Activated T-helper 17 cell treated with anti-CD3 and anti-CD28 coated beads, Interleukin-2, amount 50 U/mL, for 72 hours (primary cell): ENCODE results near the gene TTC13. TPM values are rescaled to one million over a fixed set of nuclear protein-coding genes. Genes with fewer than 3 reads are reported as not detected.

Experiments used
- ATAC-seq: fragments of 150-1000 bp; cut with Tn5 transposase; replicated peaks from 2 replicates; pipeline ENCODE4 v1.10.0; 2021; ENCODE audit warnings: mild to moderate bottlenecking, moderate library complexity
- H3K27ac Mint-ChIP-seq: one replicate; pipeline ENCODE4 v1.8.0; 2022; ENCODE audit warnings: mixed read lengths
- H3K27me3 Mint-ChIP-seq: one replicate; pipeline ENCODE4 v1.8.0; 2022; ENCODE audit warnings: mixed read lengths
- H3K36me3 Mint-ChIP-seq: one replicate; pipeline ENCODE4 v1.8.0; 2022; ENCODE audit warnings: low read depth, mild to moderate bottlenecking, mixed read lengths
- H3K4me1 Mint-ChIP-seq: one replicate; pipeline ENCODE4 v1.8.0; 2022; ENCODE audit warnings: mixed read lengths
- H3K4me3 Mint-ChIP-seq: one replicate; pipeline ENCODE4 v1.8.0; 2022; ENCODE audit warnings: mild to moderate bottlenecking, mixed read lengths
- H3K9me3 Mint-ChIP-seq: one replicate; pipeline ENCODE4 v1.8.0; 2022; ENCODE audit warnings: mixed read lengths
- total RNA-seq, 2 donors: library from RNA; stranded (reverse); gene quantifications; one replicate each; pipeline ENCODE4 v1.2.3, GENCODE V29; 2022

TTC13 gene
- total RNA-seq, 2 donors from 2014 or later = 13.3 to 22.0 TPM

GRCh38 chr1:230916587-230917283 lies 61.9 kb downstream of the TTC13 start:
- no peaks in the 10 kb centered on the region for H3K27me3 Mint-ChIP-seq
- no peak overlapping the region for H3K27ac Mint-ChIP-seq
- H3K4me3 Mint-ChIP-seq = no peak overlapping the region
- no peak for ATAC-seq
- peaks cover 66% of the 10 kb centered on the region for H3K36me3 Mint-ChIP-seq
- no peaks in the 10 kb centered on the region for H3K4me1 Mint-ChIP-seq
- no peaks in the 10 kb centered on the region for H3K9me3 Mint-ChIP-seq

DNA sequence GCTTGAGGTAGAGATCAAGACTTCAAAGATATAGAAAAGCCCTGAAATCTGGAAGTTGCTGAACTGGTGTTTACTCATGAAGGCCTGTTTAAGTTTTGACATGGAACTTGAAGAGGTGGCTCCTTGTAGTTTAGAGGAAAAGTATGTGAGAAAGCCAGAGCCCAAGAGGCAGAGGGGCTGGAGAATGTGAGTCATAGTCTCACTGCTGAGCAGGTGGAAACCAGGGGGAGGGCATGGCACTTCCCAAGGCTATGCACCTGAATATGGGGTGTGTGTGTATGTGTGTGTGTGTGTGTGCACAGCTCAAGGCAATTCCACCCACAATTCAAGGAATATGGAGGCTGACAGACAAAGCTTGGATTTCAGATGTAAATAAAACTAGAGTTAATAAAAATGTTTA lies 63.6 kb downstream of the TTC13 start:
- peaks cover 67% of the 10 kb centered on the region for H3K36me3 Mint-ChIP-seq
- H3K27ac Mint-ChIP-seq = peak overlapping the region; percentile 37
- H3K4me1 Mint-ChIP-seq = no peaks in the 10 kb centered on the region
- no peak for ATAC-seq
- H3K9me3 Mint-ChIP-seq = no peaks in the 10 kb centered on the region
- H3K27me3 Mint-ChIP-seq = no peaks in the 10 kb centered on the region
- H3K4me3 Mint-ChIP-seq = no peak overlapping the region

GRCh38 chr1:230913496-230913895 lies 65.2 kb downstream of the TTC13 start:
- Mint-ChIP-seq H3K9me3 (no peaks in the 10 kb centered on the region), H3K27me3 (no peaks in the 10 kb centered on the region), H3K36me3 (peaks cover 64% of the 10 kb centered on the region), H3K27ac (peak overlapping the region; percentile 6), H3K4me1 (no peaks in the 10 kb centered on the region), H3K4me3 (no peak overlapping the region)
- ATAC-seq = no peak

DNA sequence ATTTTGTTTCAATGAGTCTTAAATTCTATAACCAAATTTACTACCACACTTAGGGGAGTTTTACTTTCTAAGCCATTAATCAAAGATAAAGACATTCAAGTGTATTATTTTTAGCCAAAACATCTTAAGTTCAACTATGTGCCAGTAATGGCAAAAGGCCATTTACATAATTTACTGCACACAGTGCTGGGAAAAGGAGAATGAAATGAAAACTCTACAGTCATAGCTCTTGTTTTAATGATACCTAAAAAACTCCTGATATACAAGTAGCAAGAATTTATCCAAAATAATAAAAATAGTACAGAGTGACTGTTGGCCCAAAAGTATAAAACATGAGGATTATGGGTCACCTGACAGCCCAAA lies 67.9 kb downstream of the TTC13 start:
- ATAC-seq = no peak
- H3K27me3 Mint-ChIP-seq = no peaks in the 10 kb centered on the region
- no peaks in the 10 kb centered on the region for H3K9me3 Mint-ChIP-seq
- H3K36me3 Mint-ChIP-seq = peaks cover 83% of the 10 kb centered on the region
- no peaks in the 10 kb centered on the region for H3K4me1 Mint-ChIP-seq
- no peak overlapping the region for H3K4me3 Mint-ChIP-seq
- H3K27ac Mint-ChIP-seq = no peak overlapping the region

DNA sequence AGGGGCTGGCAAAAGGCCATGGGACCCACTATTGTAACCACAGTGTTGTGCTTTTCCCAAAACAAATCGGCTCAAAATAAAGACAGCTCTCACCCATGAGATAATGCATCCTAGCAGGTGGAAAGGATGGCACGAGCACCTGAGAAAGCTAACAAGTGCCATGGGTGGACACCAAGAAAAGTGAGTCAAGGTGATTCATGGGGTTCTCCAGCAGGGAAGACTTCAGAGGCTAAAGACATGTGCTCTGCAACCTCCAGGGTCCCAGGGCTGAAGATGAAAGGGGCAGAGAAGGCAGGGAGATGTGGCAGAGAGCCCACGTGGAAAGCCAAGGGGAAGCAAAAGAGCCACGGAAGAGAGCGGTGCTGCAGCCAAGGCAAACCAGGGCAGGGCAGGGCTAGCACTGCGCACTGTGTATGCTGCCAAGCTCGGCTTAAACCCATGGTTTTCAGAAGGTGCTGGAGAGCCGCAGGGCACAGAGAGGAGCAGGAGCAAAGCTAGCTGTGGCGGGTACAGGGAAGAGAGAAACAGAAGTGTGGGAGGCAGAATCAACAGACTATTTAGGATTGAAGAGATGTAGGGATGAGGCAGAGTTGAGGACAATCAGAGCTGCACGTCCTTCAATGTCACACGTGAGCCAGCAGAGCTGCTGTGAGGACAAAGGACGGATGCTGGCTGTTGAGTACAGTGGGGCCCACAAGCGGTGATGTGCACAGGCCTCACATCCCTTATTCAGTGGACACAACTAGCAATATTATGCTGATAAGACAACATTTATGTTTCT lies 68.5 kb downstream of the TTC13 start:
- H3K27me3 Mint-ChIP-seq = no peaks in the 10 kb centered on the region
- H3K4me3 Mint-ChIP-seq = no peak overlapping the region
- H3K4me1 Mint-ChIP-seq = no peaks in the 10 kb centered on the region
- H3K9me3 Mint-ChIP-seq = no peaks in the 10 kb centered on the region
- peaks cover 83% of the 10 kb centered on the region for H3K36me3 Mint-ChIP-seq
- peak overlapping the region; percentile 11 for H3K27ac Mint-ChIP-seq
- no peak for ATAC-seq

DNA sequence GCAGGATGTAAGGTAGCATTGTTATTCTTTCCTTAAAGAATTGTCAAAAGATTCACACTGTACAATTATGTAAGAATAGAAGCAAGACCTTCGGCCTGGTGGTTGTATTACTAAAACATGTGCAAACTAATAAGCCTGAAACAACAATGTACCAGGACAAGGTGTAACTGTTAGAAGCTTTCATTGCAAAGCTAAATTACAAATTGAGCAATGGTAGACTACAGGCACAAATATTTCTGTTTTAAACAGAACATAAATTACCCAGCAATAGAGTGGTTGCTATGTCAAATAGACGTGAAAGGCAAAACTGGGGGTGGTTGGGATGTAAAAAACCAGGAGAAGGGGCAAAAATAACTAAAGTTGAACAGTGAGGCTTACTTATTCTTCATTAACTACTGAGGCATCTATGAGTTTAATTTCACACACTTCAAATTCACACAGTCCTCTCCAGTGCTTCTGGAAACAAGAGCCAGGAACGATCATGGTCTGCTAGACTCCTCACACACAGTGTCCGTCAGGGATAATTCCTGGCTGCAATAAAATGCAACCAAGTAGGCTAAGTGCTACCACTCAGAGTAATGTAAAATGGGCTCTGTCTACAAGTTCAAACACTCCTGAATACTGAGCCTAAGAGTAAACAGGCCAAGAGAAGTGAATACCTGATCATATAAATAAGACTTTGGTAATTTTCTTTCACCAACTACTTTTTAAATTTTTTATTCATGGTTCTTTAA lies 71.0 kb downstream of the TTC13 start:
- no peak overlapping the region for H3K27ac Mint-ChIP-seq

GRCh38 chr1:230906226-230906625 lies 72.4 kb downstream of the TTC13 start:
- Mint-ChIP-seq H3K4me3 (no peak overlapping the region), H3K27ac (no peak overlapping the region), H3K4me1 (no peaks in the 10 kb centered on the region), H3K27me3 (no peaks in the 10 kb centered on the region), H3K36me3 (peaks cover 78% of the 10 kb centered on the region), H3K9me3 (no peaks in the 10 kb centered on the region)
- no peak for ATAC-seq

More for the DNA sequence above, 71.0 kb downstream of the TTC13 start:
- Mint-ChIP-seq H3K4me3 (no peak overlapping the region), H3K36me3 (peaks cover 87% of the 10 kb centered on the region), H3K9me3 (no peaks in the 10 kb centered on the region), H3K27me3 (no peaks in the 10 kb centered on the region), H3K4me1 (no peaks in the 10 kb centered on the region)
- ATAC-seq = no peak

- H3K9me3 Mint-ChIP-seq = no peaks in the 10 kb centered on the region
- no peak overlapping the region for H3K27ac Mint-ChIP-seq
Observed at GRCh38 chr1:230905733-230906132, 72.9 kb downstream of the TTC13 start.

DNA sequence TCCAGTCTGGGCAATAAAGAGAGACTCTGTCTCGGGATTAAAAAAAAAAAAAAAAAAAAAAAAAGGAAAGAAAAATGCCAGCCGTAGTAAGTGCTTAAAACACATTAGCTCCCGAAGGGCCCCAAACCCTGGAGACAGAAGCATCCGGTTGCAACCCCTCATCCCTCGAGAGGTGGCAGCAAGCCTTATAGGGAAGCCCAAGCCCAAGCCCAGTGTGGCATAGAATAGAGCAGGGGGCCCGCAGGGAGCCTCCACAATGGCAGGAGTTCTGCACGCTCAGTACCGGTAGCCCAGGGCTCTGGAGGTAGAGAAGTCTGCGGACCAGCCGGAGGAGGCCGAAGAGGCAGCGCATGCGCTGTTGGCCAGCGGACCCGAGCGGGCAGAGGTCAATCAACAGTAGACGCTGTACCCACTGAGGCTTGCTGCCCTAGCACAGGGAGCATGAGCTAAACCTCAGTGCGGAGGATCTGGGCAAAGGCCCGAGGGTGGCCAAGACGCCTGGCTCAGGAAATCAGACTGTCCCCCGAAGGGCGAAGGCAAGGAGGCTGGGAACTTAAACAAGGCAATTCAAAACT lies 76.2 kb downstream of the TTC13 start:
- Mint-ChIP-seq H3K27me3 (no peaks in the 10 kb centered on the region), H3K27ac (no peak overlapping the region), H3K4me3 (no peak overlapping the region), H3K36me3 (peaks cover 43% of the 10 kb centered on the region), H3K9me3 (no peaks in the 10 kb centered on the region), H3K4me1 (no peaks in the 10 kb centered on the region)
- ATAC-seq = no peak

More at GRCh38 chr1:230905733-230906132, 72.9 kb downstream of the TTC13 start:
- H3K4me3 Mint-ChIP-seq = no peak overlapping the region
- peaks cover 73% of the 10 kb centered on the region for H3K36me3 Mint-ChIP-seq
- H3K27me3 Mint-ChIP-seq = no peaks in the 10 kb centered on the region
- no peaks in the 10 kb centered on the region for H3K4me1 Mint-ChIP-seq
- ATAC-seq = no peak

- no peak overlapping the region for H3K27ac Mint-ChIP-seq
- no peak overlapping the region for H3K4me3 Mint-ChIP-seq
- H3K4me1 Mint-ChIP-seq = no peaks in the 10 kb centered on the region
- H3K27me3 Mint-ChIP-seq = no peaks in the 10 kb centered on the region
- no peak for ATAC-seq
- H3K36me3 Mint-ChIP-seq = peaks cover 35% of the 10 kb centered on the region
- H3K9me3 Mint-ChIP-seq = no peaks in the 10 kb centered on the region
Observed at GRCh38 chr1:230901671-230902070, 77.0 kb downstream of the TTC13 start.

DNA sequence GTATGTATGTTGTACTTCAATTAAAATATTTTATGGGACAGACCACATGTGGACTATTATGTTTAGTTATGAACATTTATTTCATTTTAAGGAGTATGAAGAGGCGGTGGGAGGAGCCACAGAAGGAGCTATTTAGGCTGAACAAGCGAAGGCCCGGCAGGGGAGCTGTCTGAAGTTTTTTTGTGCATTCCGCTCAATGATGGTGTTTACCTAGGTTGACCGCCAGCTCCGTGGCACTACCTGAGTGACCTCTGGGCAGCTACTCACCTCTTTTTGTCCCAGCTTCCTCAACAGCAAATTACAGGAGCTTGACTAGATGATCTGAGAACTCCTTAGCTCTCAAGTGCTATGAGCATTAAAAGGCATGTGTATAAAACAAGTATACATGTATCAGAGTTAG lies 77.7 kb downstream of the TTC13 start:
- Mint-ChIP-seq H3K4me1 (no peaks in the 10 kb centered on the region), H3K36me3 (peaks cover 28% of the 10 kb centered on the region), H3K27ac (no peak overlapping the region), H3K4me3 (no peak overlapping the region), H3K27me3 (no peaks in the 10 kb centered on the region), H3K9me3 (no peaks in the 10 kb centered on the region)
- ATAC-seq = no peak

GRCh38 chr1:230899841-230900251 lies 78.8 kb downstream of the TTC13 start:
- Mint-ChIP-seq H3K36me3 (peaks cover 17% of the 10 kb centered on the region), H3K9me3 (no peaks in the 10 kb centered on the region), H3K4me1 (no peaks in the 10 kb centered on the region), H3K4me3 (no peak overlapping the region), H3K27me3 (no peaks in the 10 kb centered on the region), H3K27ac (no peak overlapping the region)
- no peak for ATAC-seq

- no peak overlapping the region for H3K4me3 Mint-ChIP-seq
Observed at GRCh38 chr1:230898748-230899147, 79.9 kb downstream of the TTC13 start.

GRCh38 chr1:230898144-230898543 lies 80.5 kb downstream of the TTC13 start:
- Mint-ChIP-seq H3K9me3 (no peaks in the 10 kb centered on the region), H3K4me3 (no peak overlapping the region), H3K4me1 (no peaks in the 10 kb centered on the region), H3K36me3 (peaks cover 5% of the 10 kb centered on the region), H3K27ac (no peak overlapping the region), H3K27me3 (no peaks in the 10 kb centered on the region)
- no peak for ATAC-seq

More at GRCh38 chr1:230898748-230899147, 79.9 kb downstream of the TTC13 start:
- Mint-ChIP-seq H3K36me3 (peaks cover 9% of the 10 kb centered on the region), H3K9me3 (no peaks in the 10 kb centered on the region), H3K4me1 (no peaks in the 10 kb centered on the region), H3K27ac (no peak overlapping the region), H3K27me3 (no peaks in the 10 kb centered on the region)
- ATAC-seq = no peak
